ENCODE data around the gene WNT7A.

The WNT7A gene

DNA sequence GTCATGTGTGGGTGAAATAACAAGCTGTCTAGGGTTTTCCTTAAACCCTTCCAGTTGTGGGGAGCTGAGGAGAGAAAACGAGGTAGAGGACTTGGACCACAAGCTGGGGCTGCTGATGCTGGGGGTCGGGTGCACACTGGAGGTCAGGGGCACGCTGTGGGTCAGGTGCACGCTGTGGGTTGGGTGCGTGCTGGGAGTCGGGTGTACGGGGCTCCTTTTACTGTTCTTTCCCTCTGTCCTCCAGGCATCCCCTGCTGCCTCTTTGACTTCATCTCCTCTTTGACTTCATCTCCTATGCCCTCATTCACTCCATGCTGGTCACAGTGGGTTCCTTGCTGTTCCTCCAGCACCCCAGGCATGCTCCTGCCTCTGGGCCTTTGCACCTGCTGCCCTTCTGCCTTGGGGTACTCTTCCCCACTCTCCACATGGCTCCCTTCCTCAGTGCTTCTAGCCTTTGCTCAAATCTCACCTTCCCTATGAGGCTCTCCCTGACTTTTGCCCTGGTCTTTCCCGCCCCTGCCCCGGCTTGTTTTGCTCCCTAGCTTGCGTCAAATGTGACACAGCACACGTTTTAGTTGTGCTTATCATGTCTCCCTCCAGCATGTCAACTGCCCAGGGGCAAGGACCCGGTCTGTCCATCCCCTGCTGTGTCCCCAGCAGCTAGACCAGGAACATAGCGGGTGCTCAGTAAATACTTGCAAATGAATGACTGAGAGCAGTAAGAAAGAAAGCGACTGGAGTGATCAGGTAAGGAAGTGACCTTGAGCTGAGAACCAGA is 45.4 kb downstream of the WNT7A start:
- Histone ChIP-seq H3K36me3 (ENCODE audit: control insufficient read depth, insufficient read depth, low read length) (no peaks in the 10 kb centered on the region), H3K9me3 (ENCODE audit: control insufficient read depth, insufficient read depth, low read depth, low read length) (no peaks in the 10 kb centered on the region), H3K9ac (ENCODE audit: low read length) (no peak overlapping the region), H3K27ac (ENCODE audit: low read depth, low read length) (no peak overlapping the region), H3K4me1 (ENCODE audit: control insufficient read depth, insufficient read depth, low read length) (peaks cover 5% of the 10 kb centered on the region; the same call in 1 of the 2 replicates), H3K27me3 (ENCODE audit: control insufficient read depth, insufficient read depth, low read length) (peaks cover 2% of the 10 kb centered on the region; the same call in 1 of the 2 replicates), H3K4me3 (ENCODE audit: low read depth, low read length) (no peak overlapping the region)

DNA sequence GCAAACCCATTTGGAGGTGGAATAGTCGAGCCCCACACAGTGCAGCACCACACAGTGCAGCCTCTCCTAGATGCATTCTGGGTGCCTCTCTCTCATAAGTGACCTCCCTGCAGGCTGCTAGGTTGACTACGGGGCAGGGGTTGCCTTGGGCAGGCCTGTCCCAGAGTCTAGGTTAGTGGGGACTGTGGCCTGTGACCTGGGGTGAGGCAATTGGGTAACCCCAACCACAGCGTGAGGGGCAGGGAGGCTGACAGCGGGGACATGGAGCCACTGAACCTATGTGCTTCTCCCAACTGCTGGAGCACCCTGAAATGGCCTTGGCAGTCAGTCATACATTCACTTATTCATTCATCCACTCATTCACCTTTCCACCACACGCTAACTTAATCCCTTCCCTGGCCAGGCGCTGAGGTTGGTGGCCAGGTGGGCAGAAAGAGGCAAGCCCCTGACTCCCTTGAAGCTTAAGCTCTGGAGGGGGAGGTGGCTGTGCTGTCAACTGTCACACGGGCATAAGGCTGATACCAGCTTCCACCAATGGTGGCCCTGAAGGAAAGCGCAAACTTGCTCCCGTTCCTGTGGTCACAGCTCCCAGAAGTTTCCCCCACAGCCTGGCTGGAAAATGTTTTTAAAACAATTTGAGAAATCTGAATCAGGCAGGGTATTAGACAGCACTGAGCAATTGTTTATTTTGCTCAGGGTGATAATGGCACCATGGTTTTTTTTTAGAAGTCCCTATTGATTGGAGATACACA is 46.2 kb downstream of the WNT7A start:
- H3K4me1 ChIP-seq (ENCODE audit: control insufficient read depth, insufficient read depth, low read length): peaks cover 5% of the 10 kb centered on the region; the same call in 1 of the 2 replicates
- H3K9ac ChIP-seq (ENCODE audit: low read length): no peak overlapping the region
- H3K9me3 ChIP-seq (ENCODE audit: control insufficient read depth, insufficient read depth, low read depth, low read length): no peaks in the 10 kb centered on the region
- H3K27me3 ChIP-seq (ENCODE audit: control insufficient read depth, insufficient read depth, low read length): peaks cover 2% of the 10 kb centered on the region; the same call in 1 of the 2 replicates
- H3K36me3 ChIP-seq (ENCODE audit: control insufficient read depth, insufficient read depth, low read length): no peaks in the 10 kb centered on the region
- no peak overlapping the region for H3K27ac ChIP-seq (ENCODE audit: low read depth, low read length)
- H3K4me3 ChIP-seq (ENCODE audit: low read depth, low read length): no peak overlapping the region

DNA sequence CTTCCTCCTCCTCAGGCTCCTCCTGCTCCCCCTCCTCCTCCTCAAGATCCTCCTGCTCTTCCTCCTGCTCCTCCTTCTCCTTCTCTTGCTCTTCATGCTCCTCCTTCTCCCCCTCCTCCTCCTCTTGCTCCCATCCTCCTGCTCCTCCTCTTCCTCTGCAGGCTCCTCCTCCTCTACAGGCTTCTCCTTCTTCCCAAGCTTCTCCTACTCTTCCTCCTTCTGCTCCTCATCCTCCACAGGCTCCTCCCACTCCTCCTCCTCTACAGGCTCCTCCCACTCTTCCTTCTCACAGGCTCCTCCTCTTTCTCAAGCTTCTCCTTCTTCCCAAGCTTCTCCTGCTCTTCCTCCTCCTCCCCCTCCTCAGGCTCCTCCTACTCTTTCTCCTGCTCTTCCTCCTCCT is 47.7 kb downstream of the WNT7A start:
- peaks cover 2% of the 10 kb centered on the region; the same call in 1 of the 2 replicates for H3K27me3 ChIP-seq (ENCODE audit: control insufficient read depth, insufficient read depth, low read length)
- no peaks in the 10 kb centered on the region for H3K9me3 ChIP-seq (ENCODE audit: control insufficient read depth, insufficient read depth, low read depth, low read length)
- H3K9ac ChIP-seq (ENCODE audit: low read length): no peak overlapping the region
- no peak overlapping the region for H3K4me3 ChIP-seq (ENCODE audit: low read depth, low read length)
- H3K4me1 ChIP-seq (ENCODE audit: control insufficient read depth, insufficient read depth, low read length): peaks cover 5% of the 10 kb centered on the region; the same call in 1 of the 2 replicates
- no peak overlapping the region for H3K27ac ChIP-seq (ENCODE audit: low read depth, low read length)
- H3K36me3 ChIP-seq (ENCODE audit: control insufficient read depth, insufficient read depth, low read length): no peaks in the 10 kb centered on the region

GRCh38 chr3:13831386-13831996 is 48.4 kb downstream of the WNT7A start:
- H3K27me3 ChIP-seq (ENCODE audit: control insufficient read depth, insufficient read depth, low read length): peaks cover 2% of the 10 kb centered on the region; the same call in 1 of the 2 replicates

DNA sequence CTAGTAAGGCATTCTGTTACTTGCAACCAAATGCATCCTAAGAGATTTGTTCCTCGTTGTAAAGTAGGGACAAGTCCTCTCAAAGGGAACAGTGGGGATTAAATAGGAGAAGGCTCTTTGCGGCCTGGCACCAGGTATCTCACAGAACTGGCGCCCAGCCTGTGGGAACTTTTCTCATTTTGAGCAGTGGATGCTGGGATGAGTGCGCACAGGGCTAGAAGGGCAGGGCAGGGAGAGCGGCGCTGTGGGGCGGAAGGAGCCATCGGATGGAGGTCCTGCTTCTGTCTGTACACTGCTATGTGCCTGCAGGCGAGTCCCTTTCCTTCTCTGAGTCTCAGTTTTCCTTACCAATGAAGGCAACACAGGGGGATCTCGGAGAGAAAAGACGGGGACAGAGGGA is 50.6 kb downstream of the WNT7A start:
- Histone ChIP-seq H3K4me3 (ENCODE audit: low read depth, low read length) (no peak overlapping the region), H3K27ac (ENCODE audit: low read depth, low read length) (no peak overlapping the region), H3K4me1 (ENCODE audit: control insufficient read depth, insufficient read depth, low read length) (no peaks in the 10 kb centered on the region), H3K27me3 (ENCODE audit: control insufficient read depth, insufficient read depth, low read length) (peaks cover under 1% of the 10 kb centered on the region; the same call in 1 of the 2 replicates), H3K9ac (ENCODE audit: low read length) (no peak overlapping the region), H3K9me3 (ENCODE audit: control insufficient read depth, insufficient read depth, low read depth, low read length) (no peaks in the 10 kb centered on the region), H3K36me3 (ENCODE audit: control insufficient read depth, insufficient read depth, low read length) (no peaks in the 10 kb centered on the region)

More at GRCh38 chr3:13831386-13831996, 48.4 kb downstream of the WNT7A start:
- H3K27ac ChIP-seq (ENCODE audit: low read depth, low read length): no peak overlapping the region
- H3K4me3 ChIP-seq (ENCODE audit: low read depth, low read length): no peak overlapping the region
- H3K36me3 ChIP-seq (ENCODE audit: control insufficient read depth, insufficient read depth, low read length): no peaks in the 10 kb centered on the region
- no peaks in the 10 kb centered on the region for H3K9me3 ChIP-seq (ENCODE audit: control insufficient read depth, insufficient read depth, low read depth, low read length)
- no peak overlapping the region for H3K9ac ChIP-seq (ENCODE audit: low read length)
- peaks cover 5% of the 10 kb centered on the region; the same call in 1 of the 2 replicates for H3K4me1 ChIP-seq (ENCODE audit: control insufficient read depth, insufficient read depth, low read length)

- no peaks in the 10 kb centered on the region; the same call in 1 of the 2 replicates for H3K27me3 ChIP-seq (ENCODE audit: control insufficient read depth, insufficient read depth, low read length)
- H3K4me1 ChIP-seq (ENCODE audit: control insufficient read depth, insufficient read depth, low read length): no peaks in the 10 kb centered on the region
- H3K4me3 ChIP-seq (ENCODE audit: low read depth, low read length): no peak overlapping the region
- H3K36me3 ChIP-seq (ENCODE audit: control insufficient read depth, insufficient read depth, low read length): no peaks in the 10 kb centered on the region
- no peak overlapping the region for H3K9ac ChIP-seq (ENCODE audit: low read length)
- no peaks in the 10 kb centered on the region for H3K9me3 ChIP-seq (ENCODE audit: control insufficient read depth, insufficient read depth, low read depth, low read length)
- H3K27ac ChIP-seq (ENCODE audit: low read depth, low read length): no peak overlapping the region
Observed at GRCh38 chr3:13828501-13829265, 51.2 kb downstream of the WNT7A start.

GRCh38 chr3:13827699-13828098 is 52.2 kb downstream of the WNT7A start:
- no peak overlapping the region for H3K9ac ChIP-seq (ENCODE audit: low read length)
- H3K4me1 ChIP-seq (ENCODE audit: control insufficient read depth, insufficient read depth, low read length): no peaks in the 10 kb centered on the region
- H3K4me3 ChIP-seq (ENCODE audit: low read depth, low read length): no peak overlapping the region
- H3K27me3 ChIP-seq (ENCODE audit: control insufficient read depth, insufficient read depth, low read length): no peaks in the 10 kb centered on the region; the same call in 1 of the 2 replicates
- no peaks in the 10 kb centered on the region for H3K9me3 ChIP-seq (ENCODE audit: control insufficient read depth, insufficient read depth, low read depth, low read length)
- no peak overlapping the region for H3K27ac ChIP-seq (ENCODE audit: low read depth, low read length)
- no peaks in the 10 kb centered on the region for H3K36me3 ChIP-seq (ENCODE audit: control insufficient read depth, insufficient read depth, low read length)

- Histone ChIP-seq H3K4me3 (ENCODE audit: low read depth, low read length) (no peak overlapping the region), H3K4me1 (ENCODE audit: control insufficient read depth, insufficient read depth, low read length) (no peaks in the 10 kb centered on the region), H3K27me3 (ENCODE audit: control insufficient read depth, insufficient read depth, low read length) (no peaks in the 10 kb centered on the region; the same call in 1 of the 2 replicates), H3K9me3 (ENCODE audit: control insufficient read depth, insufficient read depth, low read depth, low read length) (no peaks in the 10 kb centered on the region), H3K9ac (ENCODE audit: low read length) (no peak overlapping the region), H3K27ac (ENCODE audit: low read depth, low read length) (no peak overlapping the region), H3K36me3 (ENCODE audit: control insufficient read depth, insufficient read depth, low read length) (no peaks in the 10 kb centered on the region)
Observed at GRCh38 chr3:13827256-13827655, 52.6 kb downstream of the WNT7A start.

- H3K4me1 ChIP-seq (ENCODE audit: control insufficient read depth, insufficient read depth, low read length): no peaks in the 10 kb centered on the region
- H3K36me3 ChIP-seq (ENCODE audit: control insufficient read depth, insufficient read depth, low read length): no peaks in the 10 kb centered on the region
- H3K27ac ChIP-seq (ENCODE audit: low read depth, low read length): no peak overlapping the region
- H3K9me3 ChIP-seq (ENCODE audit: control insufficient read depth, insufficient read depth, low read depth, low read length): no peaks in the 10 kb centered on the region
- no peaks in the 10 kb centered on the region; the same call in 1 of the 2 replicates for H3K27me3 ChIP-seq (ENCODE audit: control insufficient read depth, insufficient read depth, low read length)
- no peak overlapping the region for H3K9ac ChIP-seq (ENCODE audit: low read length)
- no peak overlapping the region for H3K4me3 ChIP-seq (ENCODE audit: low read depth, low read length)
Observed at GRCh38 chr3:13826672-13827071, 53.2 kb downstream of the WNT7A start.

DNA sequence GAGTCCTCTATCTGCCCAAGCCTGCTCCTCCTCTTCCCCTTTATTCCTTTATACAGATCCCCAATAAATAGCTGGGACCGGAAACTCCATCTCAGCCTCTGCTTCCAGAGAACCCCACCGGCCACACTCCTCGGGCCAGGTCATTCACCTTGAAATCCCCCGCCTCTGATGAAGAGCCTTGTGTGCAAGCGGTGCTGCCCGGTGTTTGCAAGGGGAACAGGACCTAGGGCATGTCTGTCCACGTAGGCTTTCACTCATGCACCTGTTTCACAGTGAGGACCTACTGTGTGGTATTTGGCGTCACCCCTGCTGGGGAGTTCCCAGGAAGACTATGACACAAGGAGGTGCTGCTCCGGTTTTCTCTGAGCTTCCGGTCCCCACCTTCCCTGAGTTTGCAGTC is 54.0 kb downstream of the WNT7A start:
- no peaks in the 10 kb centered on the region for H3K36me3 ChIP-seq (ENCODE audit: control insufficient read depth, insufficient read depth, low read length)

More for the DNA sequence above, 54.0 kb downstream of the WNT7A start:
- H3K27me3 ChIP-seq (ENCODE audit: control insufficient read depth, insufficient read depth, low read length): no peaks in the 10 kb centered on the region; the same call in 1 of the 2 replicates
- H3K4me1 ChIP-seq (ENCODE audit: control insufficient read depth, insufficient read depth, low read length): no peaks in the 10 kb centered on the region
- no peak overlapping the region for H3K4me3 ChIP-seq (ENCODE audit: low read depth, low read length)
- no peaks in the 10 kb centered on the region for H3K9me3 ChIP-seq (ENCODE audit: control insufficient read depth, insufficient read depth, low read depth, low read length)
- H3K27ac ChIP-seq (ENCODE audit: low read depth, low read length): no peak overlapping the region
- H3K9ac ChIP-seq (ENCODE audit: low read length): no peak overlapping the region
